HUES48 (cell line): ENCODE data around the gene RAPGEF4.

Experiments used
- H3K27ac ChIP-seq: one replicate; pipeline ENCODE4 v1.7.0; 2013; ENCODE audit warnings: low read depth, low read length, inconsistent platforms
- H3K27me3 ChIP-seq: 2 replicates; pipeline ENCODE4 v1.6.1; 2013; ENCODE audit warnings: mild to moderate bottlenecking, low read length; ENCODE audit not compliant: control insufficient read depth, insufficient read depth
- H3K36me3 ChIP-seq: 2 replicates; pipeline ENCODE4 v1.6.1; 2013; ENCODE audit warnings: low read length; ENCODE audit not compliant: control insufficient read depth, insufficient read depth
- H3K4me1 ChIP-seq: 2 replicates; pipeline ENCODE4 v1.6.1; 2013; ENCODE audit warnings: mild to moderate bottlenecking, low read length; ENCODE audit not compliant: control insufficient read depth, insufficient read depth
- H3K4me3 ChIP-seq: 2 replicates; pipeline ENCODE4 v1.5.1; 2013; ENCODE audit warnings: mild to moderate bottlenecking, low read depth, low read length
- H3K9ac ChIP-seq: 2 replicates; pipeline ENCODE4 v1.6.1; 2013; ENCODE audit warnings: mild to moderate bottlenecking, low read depth, low read length, moderate library complexity
- H3K9me3 ChIP-seq: 2 replicates; pipeline ENCODE4 v1.6.1; 2013; ENCODE audit warnings: low read length; ENCODE audit not compliant: control insufficient read depth, insufficient read depth

The RAPGEF4 gene

DNA sequence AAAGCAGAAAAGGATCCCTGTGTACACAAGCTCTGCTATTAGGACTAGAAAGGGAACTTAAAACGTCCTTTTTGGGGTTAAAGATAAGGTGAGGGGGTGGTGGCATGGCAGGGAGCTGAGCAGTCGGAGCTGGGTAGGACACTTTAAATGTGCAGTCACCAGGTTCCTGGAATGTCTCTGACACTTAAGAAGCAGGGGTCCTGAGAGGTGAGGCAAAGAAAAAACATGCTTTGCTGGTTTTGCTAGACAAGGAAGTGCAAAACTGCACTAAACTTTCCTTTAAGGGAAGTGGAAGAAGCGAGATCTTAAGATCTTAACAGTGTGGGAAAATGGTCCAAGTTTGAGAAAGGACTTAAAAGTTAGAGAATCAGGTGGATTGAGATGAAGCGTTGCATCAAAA is 240.5 kb downstream of the RAPGEF4 start:
- no peak overlapping the region for H3K4me3 ChIP-seq
- H3K27me3 ChIP-seq, result no peaks in the 10 kb centered on the region
- no peaks in the 10 kb centered on the region for H3K36me3 ChIP-seq
- no peak overlapping the region for H3K27ac ChIP-seq
- no peaks in the 10 kb centered on the region for H3K4me1 ChIP-seq
- H3K9me3 ChIP-seq, result no peaks in the 10 kb centered on the region
- no peak overlapping the region for H3K9ac ChIP-seq

DNA sequence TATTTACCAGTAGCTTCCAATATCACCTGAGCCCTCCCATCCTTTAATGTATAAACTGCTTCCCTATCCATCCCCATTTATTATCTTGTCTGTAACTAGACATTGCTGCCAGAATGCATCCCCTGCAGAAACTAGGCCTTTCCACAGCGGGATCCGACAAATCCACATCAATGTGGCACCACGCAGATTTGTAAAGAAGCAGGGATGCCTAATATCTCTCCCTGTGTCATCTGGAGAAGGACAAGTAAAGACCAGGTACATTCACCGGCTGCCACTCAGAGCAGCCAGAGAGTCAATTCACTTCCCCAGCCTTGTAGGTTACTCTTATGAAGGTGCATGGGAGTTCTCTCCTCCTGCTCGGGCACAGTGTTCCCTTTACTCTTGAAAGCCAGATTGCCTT is 241.2 kb downstream of the RAPGEF4 start:
- Histone ChIP-seq H3K9ac (no peak overlapping the region), H3K4me3 (no peak overlapping the region), H3K9me3 (no peaks in the 10 kb centered on the region), H3K27ac (no peak overlapping the region), H3K27me3 (no peaks in the 10 kb centered on the region), H3K4me1 (no peaks in the 10 kb centered on the region), H3K36me3 (no peaks in the 10 kb centered on the region)

DNA sequence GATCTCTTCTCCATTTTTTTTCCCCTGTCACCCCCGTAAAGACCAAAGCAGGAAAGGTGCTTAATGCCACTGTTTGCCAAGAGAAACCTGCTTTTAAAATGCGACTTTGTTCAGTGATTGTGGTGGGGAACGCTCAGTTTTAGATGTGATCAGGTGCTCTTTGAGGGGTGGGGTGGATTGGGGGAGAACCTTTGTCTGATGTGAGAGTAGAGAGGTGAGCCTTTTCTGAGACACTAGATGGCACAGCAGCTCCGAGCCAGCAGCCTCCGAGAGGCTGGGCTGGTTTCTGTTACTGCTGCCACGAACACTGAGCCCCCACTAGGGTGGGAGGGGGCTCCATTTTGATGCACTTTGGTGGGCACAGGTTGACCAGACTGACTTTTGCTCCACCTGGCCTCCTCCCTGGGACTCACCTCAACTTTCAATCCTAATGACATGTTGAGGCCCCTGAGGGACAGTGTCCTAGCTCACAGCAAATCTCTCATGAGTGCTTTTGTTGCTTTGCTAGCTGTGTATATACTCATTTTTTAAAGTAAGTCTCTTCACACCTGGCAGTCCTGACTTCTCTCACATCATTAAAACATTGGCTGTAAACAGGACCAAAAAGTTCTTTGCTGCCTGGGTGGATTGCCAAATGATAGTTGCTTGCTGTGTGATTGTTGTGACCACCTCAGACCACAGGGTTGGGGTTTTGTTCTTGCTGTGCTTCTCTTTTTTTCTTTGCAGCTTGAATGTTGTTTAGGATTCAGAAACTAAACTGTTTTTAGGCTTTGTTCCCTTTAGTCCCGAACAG is 241.8 kb downstream of the RAPGEF4 start:
- no peaks in the 10 kb centered on the region for H3K9me3 ChIP-seq
- H3K27ac ChIP-seq, result no peak overlapping the region
- H3K4me3 ChIP-seq, result no peak overlapping the region
- no peaks in the 10 kb centered on the region for H3K36me3 ChIP-seq
- no peak overlapping the region for H3K9ac ChIP-seq
- H3K4me1 ChIP-seq, result no peaks in the 10 kb centered on the region
- H3K27me3 ChIP-seq, result no peaks in the 10 kb centered on the region

DNA sequence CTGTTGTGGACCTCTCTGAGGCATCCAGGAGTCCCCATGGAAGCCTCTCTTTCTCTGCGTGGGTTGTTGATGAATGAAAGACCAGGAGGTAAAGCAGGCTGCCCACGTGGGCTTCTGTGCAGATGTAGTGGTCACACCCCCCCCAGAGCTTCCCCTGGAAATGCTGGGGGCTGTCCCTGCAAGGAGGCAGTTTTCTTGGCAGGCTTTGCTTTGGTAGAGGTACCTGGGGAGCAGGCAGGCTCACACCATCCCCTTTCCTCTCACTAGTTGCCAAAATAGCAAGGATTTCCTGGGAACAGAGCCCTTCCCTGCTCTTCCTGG is 242.4 kb downstream of the RAPGEF4 start:
- no peaks in the 10 kb centered on the region for H3K36me3 ChIP-seq
- no peaks in the 10 kb centered on the region for H3K27me3 ChIP-seq
- H3K4me3 ChIP-seq, result no peak overlapping the region
- no peaks in the 10 kb centered on the region for H3K4me1 ChIP-seq
- H3K27ac ChIP-seq, result no peak overlapping the region
- H3K9me3 ChIP-seq, result no peaks in the 10 kb centered on the region
- H3K9ac ChIP-seq, result no peak overlapping the region

DNA sequence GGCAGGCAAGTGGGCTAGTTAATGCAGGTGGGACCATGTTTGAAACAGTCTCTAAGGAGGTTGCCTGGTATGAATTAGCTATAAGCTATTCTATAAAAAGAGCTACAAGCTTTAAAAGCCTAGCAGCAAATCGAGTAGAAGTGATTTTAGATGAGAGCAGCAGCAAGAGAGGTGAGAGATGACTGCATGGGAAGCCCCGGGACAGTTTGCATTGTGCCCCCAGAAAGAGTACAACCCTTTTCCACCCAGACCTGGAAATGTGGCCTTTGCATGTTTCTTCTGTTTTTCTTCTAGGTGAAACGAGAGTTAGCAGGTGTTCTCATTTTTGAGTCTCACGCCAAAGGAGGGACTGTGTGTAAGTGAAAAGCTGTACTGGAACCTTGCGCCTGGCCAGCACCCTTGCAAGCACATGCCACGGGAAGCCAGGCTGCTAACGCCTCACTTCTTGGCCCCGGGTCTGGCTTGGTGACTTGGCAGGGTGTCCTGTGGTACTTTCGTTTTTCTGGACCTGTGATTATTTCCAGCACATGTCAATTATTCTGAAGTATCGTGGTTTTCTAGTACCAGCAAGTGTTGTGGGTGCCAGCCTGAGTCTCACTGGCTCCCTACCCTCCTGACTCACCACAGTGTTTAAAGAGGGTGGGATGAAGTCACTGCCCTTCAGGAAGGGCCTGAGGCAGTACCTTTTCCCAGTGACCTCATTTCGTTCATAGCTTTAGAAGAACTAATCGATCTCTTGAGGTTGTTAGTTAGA is 249.7 kb downstream of the RAPGEF4 start:
- Histone ChIP-seq H3K4me1 (peaks cover 2% of the 10 kb centered on the region; the same call in 1 of the 2 replicates), H3K9ac (no peak overlapping the region), H3K36me3 (no peaks in the 10 kb centered on the region), H3K27me3 (no peaks in the 10 kb centered on the region), H3K27ac (no peak overlapping the region), H3K4me3 (no peak overlapping the region), H3K9me3 (no peaks in the 10 kb centered on the region)

DNA sequence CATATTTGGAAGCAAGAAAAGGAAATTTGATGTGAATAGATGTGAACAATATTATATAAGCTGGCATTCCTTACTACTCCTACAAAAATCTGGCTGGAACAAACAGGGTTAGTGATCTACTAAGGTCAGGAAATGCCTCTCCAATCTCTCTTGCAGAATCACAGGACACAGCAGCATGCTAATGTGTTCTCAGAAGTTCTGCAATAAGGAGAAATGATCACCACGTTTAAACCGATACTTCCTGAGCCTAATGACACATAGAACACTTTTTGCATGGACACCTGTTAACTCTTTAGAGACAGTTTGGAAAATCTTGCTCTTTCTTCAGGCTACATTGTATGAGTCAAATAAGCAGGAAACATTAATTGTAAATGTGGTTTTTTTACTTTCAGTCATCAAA is 250.4 kb downstream of the RAPGEF4 start:
- Histone ChIP-seq H3K4me3 (no peak overlapping the region), H3K9ac (no peak overlapping the region), H3K36me3 (no peaks in the 10 kb centered on the region), H3K27me3 (no peaks in the 10 kb centered on the region), H3K9me3 (no peaks in the 10 kb centered on the region), H3K4me1 (peaks cover 9% of the 10 kb centered on the region), H3K27ac (no peak overlapping the region)

DNA sequence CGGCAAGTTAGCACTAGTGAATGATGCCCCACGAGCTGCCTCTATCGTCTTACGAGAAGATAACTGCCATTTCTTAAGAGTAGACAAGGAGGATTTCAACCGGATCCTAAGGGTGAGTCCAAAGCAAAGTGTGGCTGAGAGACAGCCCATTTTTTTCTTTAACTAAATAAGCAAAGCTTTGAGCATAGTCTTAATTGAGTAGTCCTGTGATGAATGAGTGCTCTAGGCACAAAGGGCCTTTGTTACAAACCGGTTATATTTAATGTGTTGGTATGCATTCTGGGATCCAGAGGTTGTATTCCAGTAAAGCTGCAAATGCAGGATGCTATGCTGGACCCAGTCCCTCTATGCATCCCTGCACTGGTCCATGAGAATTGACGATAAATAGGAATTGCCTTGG is 253.1 kb downstream of the RAPGEF4 start:
- no peaks in the 10 kb centered on the region for H3K36me3 ChIP-seq
- H3K9ac ChIP-seq, result no peak overlapping the region
- peaks cover 12% of the 10 kb centered on the region for H3K4me1 ChIP-seq
- no peaks in the 10 kb centered on the region for H3K9me3 ChIP-seq
- no peaks in the 10 kb centered on the region for H3K27me3 ChIP-seq
- H3K4me3 ChIP-seq, result no peak overlapping the region
- H3K27ac ChIP-seq, result no peak overlapping the region

DNA sequence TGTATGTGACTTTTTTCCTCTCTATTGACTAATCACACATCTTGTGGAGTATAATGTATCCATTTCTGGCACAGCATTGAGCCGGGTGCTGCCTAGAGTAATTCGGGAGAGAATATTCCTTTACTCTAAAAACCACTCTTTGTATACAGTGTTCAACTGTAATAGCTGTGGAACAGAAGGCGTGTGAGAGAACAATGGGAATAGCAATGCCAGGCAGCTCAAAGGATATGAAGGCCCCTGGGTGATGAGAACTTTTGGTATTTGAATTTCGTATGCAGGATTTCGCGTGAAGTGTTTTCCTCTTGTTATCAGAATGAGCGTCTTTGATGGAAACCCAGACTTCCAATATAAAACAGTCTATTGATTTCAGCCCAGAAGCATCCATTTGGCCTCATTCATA is 255.4 kb downstream of the RAPGEF4 start:
- no peaks in the 10 kb centered on the region for H3K27me3 ChIP-seq
- H3K27ac ChIP-seq, result no peak overlapping the region
- H3K36me3 ChIP-seq, result no peaks in the 10 kb centered on the region
- H3K4me1 ChIP-seq, result peaks cover 17% of the 10 kb centered on the region
- H3K4me3 ChIP-seq, result no peak overlapping the region
- H3K9me3 ChIP-seq, result no peaks in the 10 kb centered on the region
- H3K9ac ChIP-seq, result no peak overlapping the region

DNA sequence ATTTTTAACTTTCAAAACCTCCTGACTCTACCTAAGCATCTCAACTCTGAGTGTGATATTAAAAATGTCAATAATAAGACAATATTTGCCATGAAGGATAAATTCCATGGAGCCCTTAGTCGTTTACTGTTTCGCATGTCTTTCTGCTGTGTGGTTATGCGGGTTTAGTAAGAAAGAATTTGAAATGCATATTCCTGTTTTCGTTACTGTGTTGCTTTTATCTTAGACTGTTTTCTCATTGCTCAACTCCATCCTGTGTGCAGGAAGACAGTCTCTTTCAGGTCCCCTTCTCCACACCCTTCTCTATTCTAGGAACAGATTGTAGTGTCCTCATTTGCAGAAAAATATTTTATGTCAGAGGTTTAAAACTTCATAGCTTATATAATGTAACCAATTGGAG is 257.5 kb downstream of the RAPGEF4 start:
- peaks cover 22% of the 10 kb centered on the region for H3K4me1 ChIP-seq
- H3K9me3 ChIP-seq, result no peaks in the 10 kb centered on the region
- no peaks in the 10 kb centered on the region for H3K27me3 ChIP-seq
- H3K4me3 ChIP-seq, result no peak overlapping the region
- H3K9ac ChIP-seq, result no peak overlapping the region
- no peaks in the 10 kb centered on the region for H3K36me3 ChIP-seq
- no peak overlapping the region for H3K27ac ChIP-seq

DNA sequence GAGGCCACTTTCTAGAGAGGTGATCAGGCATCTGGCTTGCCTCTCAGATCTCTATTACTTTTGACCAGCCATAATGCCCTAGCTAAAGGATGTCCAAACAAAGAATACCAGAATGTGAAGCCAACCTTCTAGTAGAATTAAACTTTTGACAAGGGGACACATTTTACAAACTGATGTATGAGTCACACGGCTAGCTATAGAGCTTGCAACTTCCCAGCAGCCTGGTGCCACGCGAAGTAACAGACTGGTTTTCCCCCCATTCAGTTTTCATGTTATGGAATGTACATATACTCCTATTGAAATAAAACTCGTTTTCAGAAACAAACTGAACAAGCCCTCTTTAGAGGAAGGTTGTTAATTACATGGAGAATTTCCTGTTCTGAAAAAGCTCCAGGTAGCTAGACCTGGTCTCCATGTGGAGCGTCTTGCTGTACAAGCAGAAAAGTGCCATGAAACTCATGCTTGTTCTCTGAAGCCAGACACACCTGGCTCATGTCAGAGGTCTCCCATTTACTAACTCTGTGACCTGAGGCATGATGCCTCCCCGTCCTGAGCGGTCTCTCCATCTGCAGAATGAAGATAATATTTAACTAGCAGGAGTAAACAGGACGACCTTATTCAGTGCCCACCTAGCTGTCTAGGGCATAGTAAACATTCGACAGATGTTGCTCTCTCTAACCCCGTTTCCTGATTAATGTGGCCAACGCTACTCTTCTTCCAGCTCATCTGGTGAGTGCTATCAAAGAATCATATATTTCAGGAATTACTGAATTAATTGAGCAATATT is 258.5 kb downstream of the RAPGEF4 start:
- Histone ChIP-seq H3K4me3 (no peak overlapping the region), H3K9ac (no peak overlapping the region), H3K4me1 (peaks cover 22% of the 10 kb centered on the region)

DNA sequence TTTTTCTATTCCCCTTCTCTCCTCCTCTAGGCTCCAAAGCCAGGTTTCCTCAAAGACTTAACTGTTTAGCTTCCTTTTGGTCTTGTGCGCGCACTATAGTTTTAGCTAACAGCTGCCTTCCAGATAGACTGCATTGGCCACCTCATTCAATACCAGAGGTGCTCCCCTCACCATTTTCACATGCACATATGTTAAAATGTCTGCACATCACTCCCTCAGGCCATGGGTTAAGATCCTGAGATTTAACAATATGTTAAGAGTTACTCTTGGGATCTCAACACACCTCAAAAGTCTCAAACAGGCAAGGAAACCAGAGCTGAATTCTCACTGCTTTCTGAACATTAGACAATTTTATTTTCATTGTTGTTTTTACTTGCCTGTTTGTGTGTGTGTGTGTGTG is 259.2 kb downstream of the RAPGEF4 start:
- H3K9ac ChIP-seq, result no peak overlapping the region
- no peaks in the 10 kb centered on the region for H3K36me3 ChIP-seq
- no peak overlapping the region for H3K27ac ChIP-seq
- no peaks in the 10 kb centered on the region for H3K9me3 ChIP-seq
- H3K4me1 ChIP-seq, result peaks cover 22% of the 10 kb centered on the region
- no peaks in the 10 kb centered on the region for H3K27me3 ChIP-seq
- H3K4me3 ChIP-seq, result no peak overlapping the region

More for the DNA sequence above, 258.5 kb downstream of the RAPGEF4 start:
- H3K27ac ChIP-seq, result no peak overlapping the region
- H3K36me3 ChIP-seq, result no peaks in the 10 kb centered on the region
- no peaks in the 10 kb centered on the region for H3K9me3 ChIP-seq
- H3K27me3 ChIP-seq, result no peaks in the 10 kb centered on the region
